GM12878 (cell line): ENCODE measurements around the gene NPAS1.

Experiments used
- CEBPB ChIP-seq, 2 experiments: fragments of 150-350 bp in 1 of 2; IDR thresholded peaks; 2 replicates each; pipeline ENCODE4 v1.6.1; 2012 to 2014; ENCODE audit warnings: low read depth in 2 of 2, low read length in 2 of 2, borderline replicate concordance in 1 of 2, inconsistent platforms in 1 of 2
- HDGF ChIP-seq: fragments of 450-650 bp; IDR thresholded peaks from 2 replicates; pipeline ENCODE4 v1.6.1; 2016; ENCODE audit warnings: antibody characterized with exemption
- POLR2A ChIP-seq: IDR thresholded peaks from 2 replicates; pipeline ENCODE4 v1.6.1; 2011; ENCODE audit warnings: low read depth, mild to moderate bottlenecking, low read length
- RAD21 ChIP-seq: IDR thresholded peaks from 2 replicates; pipeline ENCODE4 v1.6.1; 2011; ENCODE audit warnings: mild to moderate bottlenecking, low read depth, low read length, moderate library complexity; ENCODE audit not compliant: insufficient read depth
- RUNX3 ChIP-seq: IDR thresholded peaks from 2 replicates; pipeline ENCODE4 v1.6.1; 2012; ENCODE audit warnings: low read length, inconsistent platforms
- SIN3A ChIP-seq: IDR thresholded peaks from 2 replicates; pipeline ENCODE4 v1.6.1; 2012; ENCODE audit warnings: low read depth, low read length, improper control_type of control experiment
- TAF1 ChIP-seq: IDR thresholded peaks from 2 replicates; pipeline ENCODE4 v1.6.1; 2011; ENCODE audit warnings: mild to moderate bottlenecking, low read depth, low read length, borderline replicate concordance
- TF ChIP-seq, protein P1 (sequence below), 3 experiments: IDR thresholded peaks in 2 of 3; conservative IDR thresholded peaks in 1 of 3; 2 replicates each; pipeline ENCODE4 v1.5.1; 2011; ENCODE audit warnings: low read depth in 3 of 3, low read length in 3 of 3, mild to moderate bottlenecking in 3 of 3, control low read depth in 2 of 3, moderate library complexity in 2 of 3, inconsistent platforms in 1 of 3, mixed read lengths in 1 of 3; ENCODE audit not compliant: control insufficient read depth in 2 of 3, insufficient read depth in 1 of 3; ENCODE audit errors: extremely low read depth in 1 of 3
- TF ChIP-seq, protein P2 (sequence below): fragments of 450-650 bp; IDR thresholded peaks from 2 replicates; pipeline ENCODE4 v1.6.1; 2016; ENCODE audit warnings: mild to moderate bottlenecking, moderate library complexity, borderline replicate concordance

DNA sequence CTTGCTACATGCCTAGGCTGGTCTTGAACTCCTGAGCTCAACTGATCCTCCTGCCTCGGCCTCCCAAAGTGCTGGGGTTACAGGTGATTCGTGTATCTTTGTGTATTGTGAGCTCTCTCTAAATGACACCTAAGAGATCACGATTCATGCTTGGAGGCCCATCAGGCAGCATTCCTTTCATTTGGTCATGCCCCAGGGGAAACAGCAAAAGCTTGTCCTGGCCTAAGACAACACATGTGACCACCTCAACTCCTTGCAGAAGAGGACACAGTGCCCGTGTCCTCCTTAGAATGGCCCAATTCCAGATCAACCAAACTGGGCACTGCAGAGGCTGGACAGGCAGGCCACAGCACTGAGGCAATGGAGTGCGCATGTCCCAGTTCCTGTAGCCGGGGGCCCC lies 61.5 kb downstream of the NPAS1 start:
- TF ChIP-seq, protein P1, sequence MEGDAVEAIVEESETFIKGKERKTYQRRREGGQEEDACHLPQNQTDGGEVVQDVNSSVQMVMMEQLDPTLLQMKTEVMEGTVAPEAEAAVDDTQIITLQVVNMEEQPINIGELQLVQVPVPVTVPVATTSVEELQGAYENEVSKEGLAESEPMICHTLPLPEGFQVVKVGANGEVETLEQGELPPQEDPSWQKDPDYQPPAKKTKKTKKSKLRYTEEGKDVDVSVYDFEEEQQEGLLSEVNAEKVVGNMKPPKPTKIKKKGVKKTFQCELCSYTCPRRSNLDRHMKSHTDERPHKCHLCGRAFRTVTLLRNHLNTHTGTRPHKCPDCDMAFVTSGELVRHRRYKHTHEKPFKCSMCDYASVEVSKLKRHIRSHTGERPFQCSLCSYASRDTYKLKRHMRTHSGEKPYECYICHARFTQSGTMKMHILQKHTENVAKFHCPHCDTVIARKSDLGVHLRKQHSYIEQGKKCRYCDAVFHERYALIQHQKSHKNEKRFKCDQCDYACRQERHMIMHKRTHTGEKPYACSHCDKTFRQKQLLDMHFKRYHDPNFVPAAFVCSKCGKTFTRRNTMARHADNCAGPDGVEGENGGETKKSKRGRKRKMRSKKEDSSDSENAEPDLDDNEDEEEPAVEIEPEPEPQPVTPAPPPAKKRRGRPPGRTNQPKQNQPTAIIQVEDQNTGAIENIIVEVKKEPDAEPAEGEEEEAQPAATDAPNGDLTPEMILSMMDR (IDR thresholded peaks at IDR 0.05 in 2 of 3, conservative IDR thresholded peaks at IDR 0.05 in 1 of 3; ENCODE audit: control insufficient read depth in 2 of 3, extremely low read depth in 1 of 3, insufficient read depth in 1 of 3, low read depth in 3 of 3, low read length in 3 of 3), result no peak
- no peak for TF ChIP-seq RAD21
- no peak for TF ChIP-seq TAF1
- TF ChIP-seq, protein P2, sequence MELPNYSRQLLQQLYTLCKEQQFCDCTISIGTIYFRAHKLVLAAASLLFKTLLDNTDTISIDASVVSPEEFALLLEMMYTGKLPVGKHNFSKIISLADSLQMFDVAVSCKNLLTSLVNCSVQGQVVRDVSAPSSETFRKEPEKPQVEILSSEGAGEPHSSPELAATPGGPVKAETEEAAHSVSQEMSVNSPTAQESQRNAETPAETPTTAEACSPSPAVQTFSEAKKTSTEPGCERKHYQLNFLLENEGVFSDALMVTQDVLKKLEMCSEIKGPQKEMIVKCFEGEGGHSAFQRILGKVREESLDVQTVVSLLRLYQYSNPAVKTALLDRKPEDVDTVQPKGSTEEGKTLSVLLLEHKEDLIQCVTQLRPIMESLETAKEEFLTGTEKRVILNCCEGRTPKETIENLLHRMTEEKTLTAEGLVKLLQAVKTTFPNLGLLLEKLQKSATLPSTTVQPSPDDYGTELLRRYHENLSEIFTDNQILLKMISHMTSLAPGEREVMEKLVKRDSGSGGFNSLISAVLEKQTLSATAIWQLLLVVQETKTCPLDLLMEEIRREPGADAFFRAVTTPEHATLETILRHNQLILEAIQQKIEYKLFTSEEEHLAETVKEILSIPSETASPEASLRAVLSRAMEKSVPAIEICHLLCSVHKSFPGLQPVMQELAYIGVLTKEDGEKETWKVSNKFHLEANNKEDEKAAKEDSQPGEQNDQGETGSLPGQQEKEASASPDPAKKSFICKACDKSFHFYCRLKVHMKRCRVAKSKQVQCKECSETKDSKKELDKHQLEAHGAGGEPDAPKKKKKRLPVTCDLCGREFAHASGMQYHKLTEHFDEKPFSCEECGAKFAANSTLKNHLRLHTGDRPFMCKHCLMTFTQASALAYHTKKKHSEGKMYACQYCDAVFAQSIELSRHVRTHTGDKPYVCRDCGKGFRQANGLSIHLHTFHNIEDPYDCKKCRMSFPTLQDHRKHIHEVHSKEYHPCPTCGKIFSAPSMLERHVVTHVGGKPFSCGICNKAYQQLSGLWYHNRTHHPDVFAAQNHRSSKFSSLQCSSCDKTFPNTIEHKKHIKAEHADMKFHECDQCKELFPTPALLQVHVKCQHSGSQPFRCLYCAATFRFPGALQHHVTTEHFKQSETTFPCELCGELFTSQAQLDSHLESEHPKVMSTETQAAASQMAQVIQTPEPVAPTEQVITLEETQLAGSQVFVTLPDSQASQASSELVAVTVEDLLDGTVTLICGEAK, result no peak
- no peak for TF ChIP-seq CEBPB (IDR thresholded peaks at IDR 0.05; ENCODE audit: borderline replicate concordance in 1 of 2, low read depth in 2 of 2, low read length in 2 of 2)
- TF ChIP-seq HDGF, result no peak
- no peak for TF ChIP-seq POLR2A
- TF ChIP-seq SIN3A, result no peak
- TF ChIP-seq RUNX3, result no peak
